AG04450 (cell line): ENCODE results near the gene TNRC18. TPM values are rescaled to one million over a fixed set of nuclear protein-coding genes. Genes with fewer than 3 reads are reported as not detected.
"Not testable (repeated sequence)": the region's sequence is repeated elsewhere in the genome, so short reads cannot be mapped to it uniquely, and the experiment has no call there.

Experiments
- CTCF ChIA-PET: fragments of 300-600, 350-600 bp; formaldehyde crosslinking; extraction: SDS; loops from one replicate; lab custom pipeline; 2022; ENCODE audit warnings: antibody characterized with exemption, inconsistent platforms; lab: Charles Lee
- POLR2A ChIA-PET: fragments of 350-600 bp; formaldehyde crosslinking; extraction: SDS; loops from one replicate; lab custom pipeline; 2021; ENCODE audit warnings: antibody characterized with exemption, inconsistent platforms; lab: Yijun Ruan, JAX
- DNase-seq: peaks from one replicate; pipeline ENCODE4 v3.0.0-alpha.2; 2011; ENCODE audit warnings: low read depth, low spot score
- H3K27ac ChIP-seq: one replicate; pipeline ENCODE4 v1.5.1; 2012; ENCODE audit warnings: low read depth, low read length, control low read depth
- H3K27me3 ChIP-seq: one replicate; pipeline ENCODE4 v1.6.0; 2012; ENCODE audit warnings: low read length; ENCODE audit not compliant: control insufficient read depth, insufficient read depth
- H3K4me3 ChIP-seq: 2 replicates; pipeline ENCODE4 v1.5.1; 2011; ENCODE audit warnings: mild to moderate bottlenecking, low read depth, low read length, control low read depth
- H3K9me3 ChIP-seq: 2 replicates; pipeline ENCODE4 v1.5.1; 2012; ENCODE audit warnings: low read length; ENCODE audit not compliant: control insufficient read depth, insufficient read depth
- polyA minus RNA-seq: library from RNA; depleted of rRNA, polyadenylated mRNA; stranded (reverse); fragments of >200 nt; gene quantifications from 2 replicates; pipeline ENCODE4 v1.2.3, GENCODE V29; 2011; rRNA and poly(A)+ RNA removed
- polyA plus RNA-seq: library from polyadenylated mRNA; depleted of rRNA; stranded (reverse); fragments of >200 nt; gene quantifications from 2 replicates; pipeline ENCODE4 v1.2.3, GENCODE V29; 2011; rRNA removed
- TF ChIP-seq, protein P1 (sequence below): IDR thresholded peaks from 2 replicates; pipeline ENCODE4 v1.5.1; 2011; ENCODE audit warnings: low read depth, low read length, control low read depth, inconsistent platforms

Gene TNRC18
- polyA plus RNA-seq (13.4 and 15.6 TPM in 2 replicates), polyA minus RNA-seq (46.9 and 47.3 TPM in 2 replicates)

DNA sequence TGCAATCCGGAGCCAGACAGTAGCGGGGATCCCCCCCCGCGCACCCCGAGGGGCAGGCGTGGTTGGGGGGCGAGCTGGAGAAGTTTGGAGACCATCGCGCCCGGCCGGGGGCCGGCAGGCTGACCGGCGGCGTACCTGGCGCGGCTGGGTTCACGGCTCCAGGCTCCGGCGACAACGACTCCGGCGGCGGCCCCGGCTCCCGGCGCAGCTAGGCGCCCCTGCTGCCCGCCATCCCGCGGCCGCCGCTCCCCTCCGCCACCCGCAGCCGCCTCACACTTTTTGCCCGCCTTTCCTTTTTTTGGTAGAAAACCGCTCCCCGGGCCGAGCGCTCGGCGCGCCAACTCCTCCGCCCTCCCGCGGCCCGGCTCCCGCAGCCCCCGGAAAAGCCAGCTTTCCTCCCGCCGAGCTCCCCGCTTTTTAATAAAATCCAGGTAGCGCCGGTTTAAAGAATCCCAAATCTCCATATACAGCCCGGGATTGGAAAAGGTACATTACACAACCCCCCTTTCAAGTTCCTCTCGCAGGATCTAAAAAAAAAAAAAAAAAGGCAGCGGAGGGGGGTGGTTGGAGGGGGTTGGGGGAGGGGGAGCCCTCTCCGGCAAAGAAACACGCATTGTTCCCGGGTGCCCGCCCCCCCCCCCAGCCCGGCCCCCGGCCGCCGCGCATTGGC is at the start of gene TNRC18:
TNRC18 (minus strand) TSS at position 529 of the 670 bp plus-strand sequence. CDS start 2,588 bp downstream, outside the sequence.
- CTCF ChIA-PET, result no interaction called here
- H3K9me3 ChIP-seq, result peaks cover 3% of the 10 kb centered on the region; the same call in 1 of the 2 replicates
- H3K4me3 ChIP-seq, result peak within 1 kb of the TSS; percentile 86
- TF ChIP-seq, protein P1, sequence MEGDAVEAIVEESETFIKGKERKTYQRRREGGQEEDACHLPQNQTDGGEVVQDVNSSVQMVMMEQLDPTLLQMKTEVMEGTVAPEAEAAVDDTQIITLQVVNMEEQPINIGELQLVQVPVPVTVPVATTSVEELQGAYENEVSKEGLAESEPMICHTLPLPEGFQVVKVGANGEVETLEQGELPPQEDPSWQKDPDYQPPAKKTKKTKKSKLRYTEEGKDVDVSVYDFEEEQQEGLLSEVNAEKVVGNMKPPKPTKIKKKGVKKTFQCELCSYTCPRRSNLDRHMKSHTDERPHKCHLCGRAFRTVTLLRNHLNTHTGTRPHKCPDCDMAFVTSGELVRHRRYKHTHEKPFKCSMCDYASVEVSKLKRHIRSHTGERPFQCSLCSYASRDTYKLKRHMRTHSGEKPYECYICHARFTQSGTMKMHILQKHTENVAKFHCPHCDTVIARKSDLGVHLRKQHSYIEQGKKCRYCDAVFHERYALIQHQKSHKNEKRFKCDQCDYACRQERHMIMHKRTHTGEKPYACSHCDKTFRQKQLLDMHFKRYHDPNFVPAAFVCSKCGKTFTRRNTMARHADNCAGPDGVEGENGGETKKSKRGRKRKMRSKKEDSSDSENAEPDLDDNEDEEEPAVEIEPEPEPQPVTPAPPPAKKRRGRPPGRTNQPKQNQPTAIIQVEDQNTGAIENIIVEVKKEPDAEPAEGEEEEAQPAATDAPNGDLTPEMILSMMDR, result no peak
- H3K27ac ChIP-seq, result peak within 1 kb of the TSS; percentile 97
- DNase-seq, result no peak
- no peaks in the 10 kb centered on the region for H3K27me3 ChIP-seq
- POLR2A ChIA-PET, result interaction anchor here (0.7 to 1.7 kb wide), 4 partner anchors 31 to 270 kb away, joined by 3 to 6 read pairs (median 4); no protein-coding TSS in a partner anchor

DNA sequence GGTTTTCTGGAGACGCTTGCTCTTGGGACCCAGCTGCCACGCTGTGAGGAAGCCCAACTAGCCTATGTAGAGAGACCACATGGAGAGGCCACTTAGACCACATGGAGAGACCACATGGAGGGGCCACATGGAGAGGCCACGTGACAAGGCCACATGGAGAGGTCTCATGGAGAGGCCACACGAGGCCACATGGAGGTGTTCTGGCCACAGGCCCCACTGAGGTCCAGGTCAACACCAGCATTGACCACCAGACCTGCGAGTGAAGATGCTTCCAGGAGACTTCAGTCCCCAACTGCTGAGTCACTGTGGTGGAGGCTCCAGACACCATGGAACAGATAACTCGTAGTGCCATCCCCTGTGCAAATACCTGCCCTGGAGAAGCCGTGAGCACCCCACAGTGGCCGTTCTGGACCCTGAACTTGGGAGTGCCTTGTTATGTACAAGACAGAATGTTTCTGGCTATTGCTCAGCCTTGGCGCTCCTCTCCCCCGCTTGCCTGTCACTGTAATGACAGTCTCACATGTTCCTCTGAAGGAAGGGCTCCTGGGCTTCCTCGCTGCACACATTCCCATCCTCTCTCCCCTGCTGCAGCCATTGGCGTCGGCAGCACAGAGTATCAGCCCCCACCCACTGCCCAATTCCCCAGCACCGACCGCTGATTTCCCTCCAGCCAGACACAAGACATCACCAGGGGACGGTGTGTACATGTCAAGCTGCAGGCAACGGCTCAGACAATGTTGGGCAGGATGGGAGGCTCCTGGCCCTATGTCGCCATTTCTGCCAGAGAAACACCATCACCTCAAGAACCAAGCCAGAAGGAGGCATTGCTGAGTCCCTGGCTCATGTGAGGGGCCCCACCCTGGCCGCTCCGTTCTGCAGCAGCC is 49.0 kb upstream of the TNRC18 start:
- Histone ChIP-seq H3K27ac (no peak overlapping the region), H3K9me3 (peaks cover 15% of the 10 kb centered on the region), H3K4me3 (no peak overlapping the region), H3K27me3 (no peaks in the 10 kb centered on the region)
- TF ChIP-seq, protein P1, result no peak
- ChIA-PET POLR2A (no interaction called here), CTCF (no interaction called here)
- no peak for DNase-seq

- POLR2A ChIA-PET, result interaction anchor here (0.5 to 0.7 kb wide), 2 partner anchors 47 to 54 kb away, joined by 3 read pairs; no protein-coding TSS in a partner anchor
- H3K27me3 ChIP-seq, DNase-seq, H3K27ac ChIP-seq, CTCF ChIA-PET, H3K4me3 ChIP-seq: not testable (repeated sequence)
- peaks cover 15% of the 10 kb centered on the region for H3K9me3 ChIP-seq
These were observed 48.0 kb upstream of the TNRC18 start for GRCh38 chr7:5471623-5472022.

DNA sequence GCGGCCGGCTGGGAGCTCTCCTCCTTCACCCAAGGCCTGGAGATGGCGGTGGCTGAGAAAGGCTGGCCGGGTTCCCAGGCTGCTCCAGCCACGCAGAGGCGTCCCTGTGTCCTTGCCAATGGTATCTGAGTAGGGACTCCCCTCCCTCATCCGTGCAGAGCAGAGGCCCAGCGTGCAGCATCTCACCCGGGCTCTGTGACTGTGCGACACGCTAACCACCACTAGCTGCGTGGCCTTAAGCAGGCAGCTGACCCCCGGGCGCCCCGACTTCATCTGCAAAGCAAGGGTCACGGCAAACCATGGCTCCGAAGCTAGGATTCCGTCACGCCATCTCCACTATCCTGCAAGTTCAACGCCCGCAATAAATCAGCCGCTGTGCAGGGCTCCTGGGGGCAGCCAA is 47.2 kb upstream of the TNRC18 start:
- ChIA-PET POLR2A (interaction anchor here (0.5 to 0.7 kb wide), 4 partner anchors 46 to 222 kb away, joined by 3 read pairs; no protein-coding TSS in a partner anchor), CTCF (no interaction called here)
- Histone ChIP-seq H3K4me3 (no peak overlapping the region), H3K9me3 (peaks cover 15% of the 10 kb centered on the region), H3K27ac (no peak overlapping the region), H3K27me3 (no peaks in the 10 kb centered on the region)
- TF ChIP-seq, protein P1, result no peak
- no peak for DNase-seq

DNA sequence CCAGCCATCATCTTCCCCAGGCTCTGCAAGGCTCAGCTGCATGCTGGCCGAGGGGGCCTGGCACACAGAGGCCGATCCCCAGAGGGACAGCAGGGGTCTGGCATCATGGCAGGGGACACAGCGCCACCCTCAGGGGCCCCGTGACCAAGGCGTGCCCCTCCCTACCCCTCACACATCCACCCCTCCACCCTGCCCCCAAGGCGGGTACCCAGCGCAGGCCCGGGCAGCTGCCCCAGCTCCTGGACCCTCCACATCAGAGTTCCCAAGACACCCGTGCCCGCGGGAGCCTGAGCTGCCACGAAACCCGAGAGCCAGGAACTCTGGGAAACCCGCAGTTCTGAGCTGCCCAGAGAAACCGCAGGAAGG is 46.5 kb upstream of the TNRC18 start:
- TF ChIP-seq, protein P1, result no peak
- POLR2A ChIA-PET, result interaction anchor here (0.6 kb wide), 1 partner anchor 223 kb away, joined by 3 read pairs; no protein-coding TSS in a partner anchor
- peaks cover 15% of the 10 kb centered on the region for H3K9me3 ChIP-seq
- CTCF ChIA-PET, result no interaction called here
- DNase-seq, result no peak
- no peak overlapping the region for H3K4me3 ChIP-seq
- H3K27me3 ChIP-seq, result no peaks in the 10 kb centered on the region
- H3K27ac ChIP-seq, result no peak overlapping the region
